Measurements from ENCODE around the gene RLF.
A peak's percentile ranks its signal among the peaks of the same experiment; 100 is the strongest.
"Not testable (repeated sequence)": the region's sequence is repeated elsewhere in the genome, so short reads cannot be mapped to it uniquely, and the experiment has no call there.

Gene RLF

GRCh38 chr1:40174788-40175187 lies 13.6 kb downstream of the RLF start:
- DNase-seq (ENCODE audit: low read depth), result no peak

GRCh38 chr1:40176989-40177388 lies 15.8 kb downstream of the RLF start:
- not testable (repeated sequence) for DNase-seq (ENCODE audit: low read depth)

DNA sequence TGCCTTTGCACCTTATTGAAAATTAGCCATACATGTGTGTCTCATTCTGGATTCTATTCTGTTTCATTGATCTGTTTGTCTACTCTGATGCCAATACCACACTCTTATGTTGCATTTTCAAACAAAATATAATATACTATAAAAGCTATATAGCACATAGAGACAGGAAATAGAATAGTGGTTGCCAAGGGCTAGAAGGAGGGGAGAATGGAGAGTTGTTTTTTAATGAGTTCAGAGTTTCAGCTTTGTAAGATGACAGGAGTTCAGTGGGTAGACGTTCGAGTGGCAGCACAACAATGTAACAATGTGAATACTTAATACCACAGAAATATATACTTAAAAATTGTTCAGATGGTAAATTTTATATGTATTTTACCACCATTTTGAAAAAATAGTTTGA lies 17.0 kb downstream of the RLF start:
- no peak for DNase-seq (ENCODE audit: low read depth)

DNA sequence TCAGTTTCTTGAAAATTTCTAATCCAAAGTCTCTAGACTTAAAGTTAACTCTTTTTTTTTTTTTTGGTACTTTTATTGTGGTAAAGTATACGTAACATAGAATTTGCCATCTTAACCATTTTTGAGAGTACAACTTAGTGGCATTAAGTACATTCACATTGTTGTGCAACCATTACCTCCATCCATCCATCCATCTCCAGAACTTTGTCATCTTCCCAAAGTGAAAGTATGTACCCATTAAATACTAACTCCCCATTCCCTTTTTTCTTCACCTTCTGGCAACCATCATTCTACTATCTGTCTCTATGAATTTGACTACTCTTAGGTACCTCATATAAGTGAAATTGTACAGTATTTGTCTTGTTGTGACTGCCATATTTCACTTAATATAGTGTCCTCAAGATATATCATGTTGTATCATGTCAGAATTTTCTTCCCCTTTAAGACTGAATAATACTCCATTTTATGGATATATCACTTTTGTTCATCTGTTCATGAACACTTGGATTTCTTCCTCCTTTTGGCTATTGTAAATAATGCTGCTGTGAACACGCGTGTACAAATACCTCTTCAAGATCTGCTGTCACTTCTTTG lies 18.4 kb downstream of the RLF start:
- no peak for DNase-seq (ENCODE audit: low read depth)

DNA sequence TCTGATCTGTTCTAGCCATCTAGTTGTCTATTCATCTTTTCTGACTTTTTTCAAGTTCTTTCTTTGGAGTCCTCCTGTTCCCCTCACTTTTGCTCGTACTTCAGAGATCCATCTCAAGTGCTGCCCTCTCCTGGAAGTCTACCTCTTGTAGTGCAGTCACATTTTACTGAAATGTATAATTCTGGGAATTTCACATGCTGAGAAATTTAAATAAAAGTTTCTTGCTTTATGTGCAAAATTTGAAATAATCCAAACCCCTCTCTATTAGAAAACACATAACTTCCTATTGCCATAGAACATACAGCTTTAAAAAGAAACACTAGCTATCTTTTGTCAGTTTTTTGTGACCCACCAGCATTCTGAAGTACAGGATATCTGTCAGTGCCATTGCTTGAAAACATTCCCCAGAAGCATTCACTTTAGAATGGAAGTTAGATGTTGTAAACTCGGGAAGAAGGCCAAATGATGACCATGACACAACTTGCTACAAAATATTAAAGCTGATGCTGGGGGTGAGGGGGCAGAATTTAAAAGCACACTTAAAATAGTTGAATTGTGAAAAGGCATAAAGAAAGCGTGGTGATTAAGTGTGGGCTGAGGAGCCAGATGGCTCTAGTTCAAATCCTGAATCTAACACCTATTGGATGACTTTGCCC lies 22.0 kb downstream of the RLF start:
- DNase-seq (ENCODE audit: low read depth), result no peak

GRCh38 chr1:40184193-40184592 lies 23.0 kb downstream of the RLF start:
- DNase-seq (ENCODE audit: low read depth), result no peak

DNA sequence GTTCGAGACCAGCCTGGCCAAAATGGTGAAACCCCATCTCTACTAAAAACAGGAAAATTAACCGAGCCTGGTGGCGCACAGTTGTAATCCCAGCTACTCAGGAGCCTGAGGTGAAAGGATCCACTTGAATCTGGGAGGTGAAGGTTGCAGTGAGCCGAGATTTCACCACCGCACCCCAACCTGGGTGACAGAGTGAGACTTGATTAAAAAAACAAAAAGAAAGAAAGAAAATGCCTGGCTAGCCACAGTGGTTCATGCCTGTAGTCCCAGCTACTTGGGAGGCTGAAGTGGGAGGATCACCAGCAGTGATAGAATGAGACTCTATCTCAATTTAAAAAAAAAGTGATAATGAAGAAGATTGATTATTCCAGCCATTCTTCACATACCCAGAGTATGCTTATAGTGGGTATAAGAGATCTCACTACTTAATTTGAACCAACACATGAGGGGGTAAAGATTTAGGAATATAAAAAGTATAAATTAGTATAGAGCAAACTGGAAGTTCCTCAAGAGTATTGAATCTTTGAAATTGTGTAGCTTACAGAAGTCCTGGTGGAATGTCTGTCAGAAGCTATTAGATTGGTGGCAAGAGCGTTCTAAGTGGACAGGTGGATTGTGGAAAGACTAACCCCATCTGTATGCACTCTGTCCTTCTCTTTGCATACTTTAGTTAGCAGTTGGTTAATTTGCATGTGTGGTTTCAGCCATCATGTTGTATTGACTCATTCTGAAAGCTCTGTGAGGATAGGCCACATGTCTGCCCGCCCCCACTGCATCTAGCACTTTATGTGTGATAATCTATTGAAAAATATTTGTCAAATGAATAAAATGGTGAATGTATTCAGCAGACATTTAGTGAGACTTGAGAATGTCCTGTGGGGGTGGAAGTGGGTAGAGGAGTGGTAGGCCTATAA lies 25.0 kb downstream of the RLF start:
- peak; percentile 24 for DNase-seq (ENCODE audit: low read depth)

GRCh38 chr1:40187399-40187798 lies 26.2 kb downstream of the RLF start:
- DNase-seq (ENCODE audit: low read depth), result no peak

DNA sequence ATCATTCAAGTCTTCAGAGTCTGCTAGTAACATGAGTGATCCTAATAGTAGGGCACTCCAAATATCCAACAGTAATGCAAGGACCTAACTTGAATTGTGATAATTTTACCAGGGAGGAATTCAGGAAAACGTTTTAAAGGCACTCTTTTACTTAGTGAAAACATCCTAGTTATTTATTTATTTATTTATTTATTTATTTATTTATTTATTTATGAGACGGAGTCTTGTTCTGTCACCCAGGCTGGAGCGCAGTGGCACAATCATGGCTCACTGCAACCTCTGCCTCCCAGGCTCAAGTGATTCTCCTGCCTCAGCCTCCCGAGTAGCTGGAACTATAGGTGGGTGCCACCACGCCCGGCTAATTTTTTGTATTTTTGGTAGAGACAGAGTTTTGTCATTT lies 33.5 kb downstream of the RLF start:
- not testable (repeated sequence) for DNase-seq (ENCODE audit: low read depth)

DNA sequence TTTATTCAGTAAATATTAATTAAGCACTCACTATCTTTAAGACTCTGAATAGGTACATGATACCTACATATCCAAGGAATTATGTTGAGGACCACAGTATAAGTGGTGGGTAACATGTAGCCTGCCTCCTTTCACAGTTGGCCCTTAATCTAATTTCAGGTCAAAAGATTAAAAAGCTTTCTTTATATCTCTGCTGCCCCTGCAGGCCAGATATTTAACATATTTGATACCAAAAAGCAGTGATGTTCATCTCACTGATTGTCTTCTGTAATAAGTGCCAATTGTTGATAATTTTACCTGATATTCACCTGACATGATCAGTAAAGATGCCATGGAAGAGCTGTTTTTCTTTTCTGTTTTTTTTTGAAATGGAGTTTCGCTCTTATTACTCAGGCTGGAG lies 36.5 kb downstream of the RLF start:
- DNase-seq (ENCODE audit: low read depth), result no peak

DNA sequence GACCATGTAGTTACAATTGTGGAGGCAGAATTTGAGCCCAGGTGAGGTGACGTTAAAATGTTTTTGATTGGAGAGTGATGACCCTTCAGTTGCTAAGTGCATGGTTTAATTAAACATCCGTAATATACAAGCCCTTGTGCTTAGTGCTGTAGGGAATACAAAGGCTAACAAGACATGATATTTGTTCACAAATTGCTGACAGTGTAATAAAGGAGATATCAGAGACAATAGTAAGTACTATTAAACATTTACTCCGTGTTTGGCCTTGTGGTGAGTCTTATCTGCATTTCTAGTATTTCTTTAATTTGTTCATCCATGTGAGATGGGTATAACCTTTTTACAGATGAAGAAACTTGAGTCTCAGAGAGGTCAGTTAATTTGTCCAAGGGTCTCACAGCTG lies 37.9 kb downstream of the RLF start:
- DNase-seq (ENCODE audit: low read depth), result no peak

DNA sequence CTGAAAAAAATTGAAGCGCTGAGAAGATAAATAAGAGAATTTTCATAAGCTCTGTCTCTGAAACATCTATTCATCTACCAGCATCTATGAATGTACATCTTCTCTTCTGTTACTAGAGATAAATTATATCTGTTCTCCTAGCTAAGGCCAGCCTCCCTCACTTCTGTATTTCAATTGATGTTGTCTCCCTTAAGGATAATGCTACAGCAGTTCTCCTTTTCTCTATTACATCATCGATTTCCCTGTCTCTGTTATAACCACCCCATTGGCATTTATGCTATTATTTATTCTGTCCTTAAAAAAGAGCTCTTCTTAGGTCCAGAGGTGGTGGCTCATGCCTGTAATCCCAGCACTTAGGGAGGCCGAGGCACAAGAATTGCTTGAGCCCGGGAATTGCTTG lies 43.7 kb downstream of the RLF start:
- DNase-seq (ENCODE audit: low read depth), result no peak

DNA sequence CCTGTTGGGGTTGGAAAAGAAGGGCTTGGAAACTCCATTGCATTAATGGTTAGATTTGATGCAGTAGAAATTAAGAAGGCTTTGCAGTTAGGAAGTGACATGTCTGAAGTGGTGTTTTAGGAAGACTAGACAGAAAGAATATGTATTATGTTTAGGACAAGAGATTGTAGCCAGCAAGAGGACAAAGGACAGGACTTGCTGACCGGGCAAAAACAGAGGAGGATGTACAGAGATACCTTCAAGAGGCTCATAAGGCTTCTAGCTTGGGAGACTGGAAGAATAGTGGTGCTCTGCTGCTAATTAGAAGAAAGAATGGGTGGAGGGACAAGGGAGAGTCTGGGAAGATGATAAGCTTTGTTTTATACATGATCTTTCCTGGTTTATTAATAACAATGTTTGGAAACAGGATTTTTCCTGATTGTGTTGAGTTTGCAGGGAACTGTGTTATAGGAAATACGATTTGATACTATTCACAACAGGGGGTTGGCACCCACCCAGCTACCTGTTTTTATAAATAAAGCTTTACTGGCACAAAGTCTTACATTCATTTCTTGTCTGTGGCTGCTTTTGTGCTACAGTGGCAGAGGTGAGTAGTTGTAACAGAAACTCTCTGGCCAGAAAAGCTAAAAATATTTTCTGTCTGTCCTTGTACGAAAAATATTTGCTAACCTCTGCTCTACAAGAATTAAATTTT lies 49.5 kb downstream of the RLF start:
- no peak for DNase-seq (ENCODE audit: low read depth)

DNA sequence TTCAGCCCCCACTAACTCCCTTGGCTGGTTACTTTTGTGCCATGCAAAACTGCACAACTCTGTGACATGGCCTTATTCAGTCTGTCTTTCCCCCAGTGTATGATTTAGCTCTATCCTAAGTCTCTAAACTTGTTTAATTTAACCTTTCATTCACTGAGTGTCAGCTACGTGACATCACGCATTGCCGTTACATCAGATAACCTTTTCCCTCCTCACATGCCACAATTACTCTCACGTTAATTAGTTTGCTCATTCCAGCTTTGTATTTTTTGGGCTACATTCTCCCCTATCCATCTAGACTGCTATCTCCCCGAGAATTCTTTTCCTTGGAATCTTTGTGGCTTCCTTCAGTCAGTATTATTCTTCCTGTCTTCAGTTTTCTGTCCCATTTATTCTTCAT lies 57.1 kb downstream of the RLF start:
- DNase-seq (ENCODE audit: low read depth), result no peak

DNA sequence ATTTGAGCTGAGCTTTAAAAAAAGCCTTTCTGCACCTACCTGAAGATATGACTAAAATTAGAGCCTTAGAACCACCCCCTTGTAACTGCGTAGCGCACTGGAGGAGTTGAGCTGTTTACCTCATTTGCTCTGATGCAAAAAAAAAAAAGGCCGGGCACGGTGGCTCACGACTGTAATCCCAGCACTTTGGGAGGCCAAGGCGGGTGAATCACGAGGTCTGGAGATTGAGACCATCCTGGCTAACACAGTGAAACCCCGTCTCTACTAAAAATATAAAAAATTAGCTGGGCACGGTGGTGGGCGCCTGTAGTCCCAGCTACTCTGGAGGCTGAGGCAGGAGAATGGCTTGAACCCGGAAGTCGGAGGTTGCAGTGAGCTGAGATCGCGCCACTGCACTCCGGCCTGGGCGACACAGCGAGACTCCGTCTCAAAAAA lies 60.3 kb downstream of the RLF start:
- DNase-seq (ENCODE audit: low read depth), result not testable (repeated sequence)

GRCh38 chr1:40221977-40222772 lies 61.0 kb downstream of the RLF start:
- no peak for DNase-seq (ENCODE audit: low read depth)

- no peak for DNase-seq (ENCODE audit: low read depth)
These were observed 62.9 kb downstream of the RLF start for GRCh38 chr1:40224040-40224439.

- DNase-seq (ENCODE audit: low read depth), result no peak
These were observed 65.0 kb downstream of the RLF start for GRCh38 chr1:40226192-40226591.

DNA sequence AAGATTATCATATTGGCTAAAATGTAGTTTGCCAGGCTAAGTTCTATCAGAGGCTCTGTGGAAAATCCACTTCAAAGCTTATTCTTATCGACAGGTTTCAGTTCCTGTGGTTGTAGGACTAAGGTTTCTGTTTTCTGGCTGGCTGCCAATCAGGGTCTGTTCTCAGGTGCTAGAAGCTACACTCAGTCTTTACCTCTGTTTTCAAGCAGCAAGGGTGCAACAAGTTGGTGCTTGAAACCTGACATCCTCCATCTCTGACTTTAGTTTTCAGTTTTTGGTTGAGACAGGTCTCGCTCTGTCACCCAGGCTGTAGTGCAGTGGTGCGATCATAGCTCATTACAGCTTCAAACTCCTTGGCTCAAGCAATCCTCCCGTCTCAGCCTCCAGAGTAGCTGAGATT lies 71.3 kb downstream of the RLF start:
- DNase-seq (ENCODE audit: low read depth), result no peak

DNA sequence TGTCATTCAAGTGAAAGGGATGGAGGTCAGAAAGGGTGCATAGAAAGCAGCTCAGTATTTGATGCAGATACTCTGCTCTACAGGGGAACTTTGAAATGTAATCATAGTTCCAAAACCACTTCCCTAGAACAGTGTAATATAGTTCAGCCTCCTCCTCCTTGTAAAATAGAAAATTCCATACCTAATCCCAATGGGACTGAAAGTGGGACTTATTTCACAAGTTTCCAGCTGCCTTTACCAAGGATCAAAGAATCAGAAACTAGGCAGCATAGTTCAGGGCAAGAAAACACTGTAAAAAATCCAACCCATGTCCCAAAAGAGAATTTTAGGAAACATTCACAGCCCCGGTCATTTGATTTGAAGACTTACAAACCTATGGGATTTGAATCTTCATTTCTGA lies 78.4 kb downstream of the RLF start:
- DNase-seq (ENCODE audit: low read depth), result no peak

DNA sequence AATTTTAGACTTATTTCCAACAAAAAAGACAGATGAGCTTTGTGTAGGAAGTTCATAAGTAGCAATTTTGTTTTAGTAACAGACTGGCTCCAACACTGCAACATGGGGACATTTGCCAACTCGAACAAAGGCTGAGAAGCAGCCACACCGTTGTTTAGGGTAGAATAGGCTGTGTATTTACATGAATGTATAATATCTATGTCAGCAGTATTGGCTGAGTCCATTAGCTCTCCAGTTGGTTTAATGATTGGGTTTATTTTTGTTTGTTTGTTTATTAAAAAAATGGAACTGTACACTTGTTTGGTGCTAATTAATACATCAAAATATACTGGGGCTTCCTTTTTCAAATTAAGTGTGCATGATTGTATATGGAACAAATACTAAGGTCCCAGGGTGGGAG lies 79.2 kb downstream of the RLF start:
- DNase-seq (ENCODE audit: low read depth), result no peak

DNA sequence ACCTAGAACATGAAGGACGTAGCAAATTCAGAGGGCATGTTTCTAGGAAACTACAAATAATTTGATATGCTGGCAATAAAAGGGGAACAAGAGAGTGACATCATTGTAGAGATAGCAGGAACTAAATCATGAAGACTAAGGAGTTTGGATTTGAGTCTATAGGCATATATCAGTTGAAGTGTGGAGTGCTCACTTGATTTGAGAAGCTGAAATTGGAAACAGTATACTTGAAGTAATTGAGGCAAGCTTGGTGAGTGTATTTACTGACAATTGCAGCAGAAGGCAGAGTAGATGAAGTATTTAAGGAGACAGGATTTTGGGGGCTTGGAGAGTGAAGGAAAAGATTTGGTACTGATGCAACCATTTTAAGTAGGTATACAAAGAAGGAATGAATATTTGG lies 80.2 kb downstream of the RLF start:
- DNase-seq (ENCODE audit: low read depth), result no peak
